NCI-H345 treated with DMSO at 0.1 percent for 48 hours (cell line): ENCODE measurements around the gene DMAP1.
A peak's percentile ranks its signal among the peaks of the same experiment; 100 is the strongest.
"Not testable (repeated sequence)": the region's sequence is repeated elsewhere in the genome, so short reads cannot be mapped to it uniquely, and the experiment has no call there.

Source experiments
- DNase-seq: peaks from one replicate; lab custom pipeline; 2025; ENCODE audit not compliant: unreplicated experiment; lab: John Stamatoyannopoulos, UW

DMAP1 gene, protein sequence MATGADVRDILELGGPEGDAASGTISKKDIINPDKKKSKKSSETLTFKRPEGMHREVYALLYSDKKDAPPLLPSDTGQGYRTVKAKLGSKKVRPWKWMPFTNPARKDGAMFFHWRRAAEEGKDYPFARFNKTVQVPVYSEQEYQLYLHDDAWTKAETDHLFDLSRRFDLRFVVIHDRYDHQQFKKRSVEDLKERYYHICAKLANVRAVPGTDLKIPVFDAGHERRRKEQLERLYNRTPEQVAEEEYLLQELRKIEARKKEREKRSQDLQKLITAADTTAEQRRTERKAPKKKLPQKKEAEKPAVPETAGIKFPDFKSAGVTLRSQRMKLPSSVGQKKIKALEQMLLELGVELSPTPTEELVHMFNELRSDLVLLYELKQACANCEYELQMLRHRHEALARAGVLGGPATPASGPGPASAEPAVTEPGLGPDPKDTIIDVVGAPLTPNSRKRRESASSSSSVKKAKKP

GRCh38 chr1:44213222-44214112, at the start of gene DMAP1:
Gene DMAP1 (plus strand): TSS chr1:44213471. CDS start chr1:44213754, 283 bp downstream.
- peak; percentile 81 for DNase-seq

DNA sequence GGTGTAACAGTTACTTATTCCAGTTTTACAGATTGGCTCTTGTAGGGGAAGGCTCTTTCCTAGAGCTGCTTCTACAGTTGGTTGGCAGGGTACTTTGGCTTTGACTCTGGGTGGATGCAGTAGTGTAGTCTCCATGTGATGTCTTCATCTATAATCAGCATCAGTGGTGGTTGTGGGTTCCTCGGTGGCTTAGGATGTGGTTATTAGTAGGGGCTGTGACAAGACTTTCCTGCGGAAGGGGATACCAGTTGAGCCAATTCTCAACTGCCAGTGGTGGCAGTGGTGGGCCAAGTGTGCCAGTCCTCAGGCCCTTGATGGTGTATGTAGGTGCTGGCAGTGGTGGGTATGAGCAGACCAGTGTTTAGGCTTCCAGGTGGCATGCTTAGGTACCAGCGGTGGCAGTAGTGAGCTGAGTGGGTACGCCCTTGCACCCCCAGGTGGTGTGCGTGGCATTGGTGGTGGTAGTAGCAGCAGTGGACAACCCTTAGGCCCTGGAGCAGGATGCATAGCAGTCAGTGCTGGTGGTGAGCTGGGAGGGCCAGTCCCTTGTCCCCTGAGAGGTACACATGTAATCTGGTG, 44.7 kb upstream of the DMAP1 start:
- no peak for DNase-seq

DNA sequence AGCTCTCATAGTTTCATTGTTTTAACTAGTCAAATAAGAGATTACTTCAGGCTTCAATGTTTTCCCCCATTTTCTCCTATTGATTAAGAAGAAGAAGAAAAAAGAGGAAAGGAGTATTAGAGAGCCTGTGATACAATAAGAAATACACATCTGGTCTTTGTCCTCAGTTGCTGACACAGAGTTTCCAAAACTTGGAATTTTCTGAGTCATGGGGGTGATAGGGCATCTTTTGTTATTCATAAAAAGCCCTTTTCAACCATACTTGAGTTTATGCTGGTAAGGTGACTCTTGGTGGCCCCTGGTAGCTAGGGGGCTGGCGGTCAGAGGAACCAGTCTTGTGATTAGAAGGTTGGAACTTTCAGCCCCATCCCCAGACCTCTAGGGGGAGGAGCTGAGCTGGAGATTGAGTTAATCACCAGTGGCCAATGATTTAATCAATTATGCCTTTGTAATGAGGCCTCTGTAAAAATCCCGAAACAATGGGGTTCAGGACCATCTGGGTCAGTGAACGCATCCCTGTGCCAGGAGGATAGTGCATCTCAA, 42.9 kb upstream of the DMAP1 start:
- no peak for DNase-seq

DNA sequence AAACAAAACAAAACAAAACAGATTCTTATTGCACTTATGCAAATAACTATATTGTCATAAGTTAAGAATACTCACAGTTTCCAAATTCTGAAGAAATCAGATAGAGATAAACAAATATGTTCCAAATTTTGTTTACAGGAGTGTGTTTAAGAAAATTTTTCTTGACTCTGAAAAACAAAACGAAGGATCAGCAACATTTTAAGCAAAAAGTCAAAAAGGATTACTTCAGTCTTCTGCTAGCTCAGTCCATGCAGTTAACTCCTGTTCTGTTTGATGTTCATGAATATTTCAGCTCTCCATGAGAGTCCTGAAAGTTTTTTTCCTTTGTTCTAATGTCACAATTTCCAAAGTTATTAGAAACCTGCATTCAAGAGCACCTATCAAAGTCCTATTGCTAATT, 38.6 kb upstream of the DMAP1 start:
- no peak for DNase-seq

- no peak for DNase-seq
Observed at GRCh38 chr1:44200336-44200735, 12.9 kb upstream of the DMAP1 start.

- DNase-seq: not testable (repeated sequence)
Observed at GRCh38 chr1:44206545-44206944, 6.7 kb upstream of the DMAP1 start.

- no peak for DNase-seq
Observed at GRCh38 chr1:44208226-44208625, 5.0 kb upstream of the DMAP1 start.

GRCh38 chr1:44210595-44210994, 2.7 kb upstream of the DMAP1 start:
- no peak for DNase-seq

DNA sequence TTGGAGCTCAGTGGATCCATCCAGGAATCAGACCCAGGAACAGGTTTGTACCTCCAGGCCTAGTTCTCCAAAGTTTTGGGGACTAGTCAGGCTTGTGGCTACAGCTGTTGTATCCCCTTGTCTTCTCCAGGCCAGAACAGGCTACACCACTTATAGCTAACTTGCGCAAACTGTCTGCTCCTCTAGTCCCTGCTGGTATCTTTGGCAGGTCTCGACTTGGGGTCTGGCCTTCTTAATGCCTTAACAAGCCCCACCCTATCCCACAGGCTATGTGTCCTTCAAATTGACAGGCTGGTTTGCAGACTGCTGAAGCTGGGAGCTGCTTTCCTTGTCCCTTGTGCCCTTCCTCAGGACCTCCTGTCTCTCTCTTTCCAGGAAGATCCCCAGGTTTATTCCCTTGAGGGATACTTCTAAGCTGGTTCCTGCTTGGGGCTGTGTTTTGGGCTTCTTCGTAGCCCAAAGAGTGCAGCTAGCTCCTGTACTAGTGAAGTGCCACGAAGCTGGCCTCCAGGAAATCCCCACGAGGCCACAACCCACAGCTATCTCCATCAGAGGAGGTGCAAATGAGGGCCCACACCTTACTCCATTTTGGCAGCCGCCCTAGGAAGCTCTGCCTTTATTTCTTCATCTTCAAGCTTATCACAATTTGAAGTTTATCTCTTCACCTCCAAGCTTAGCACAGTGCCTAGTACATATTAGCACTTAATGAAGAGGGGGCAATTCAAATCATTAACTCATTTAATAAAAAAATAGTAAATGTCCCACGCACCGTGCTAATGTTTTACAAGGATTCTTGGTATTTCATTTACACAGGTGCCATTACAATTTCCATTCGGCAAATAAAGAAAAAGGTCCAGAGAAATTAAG, 683 bp upstream of the DMAP1 start:
- DNase-seq: no peak

GRCh38 chr1:44217809-44218410, 4.6 kb downstream of the DMAP1 start:
- peak; percentile 39 for DNase-seq

- DNase-seq: no peak
Observed at GRCh38 chr1:44218503-44219300, 5.4 kb downstream of the DMAP1 start.

DNA sequence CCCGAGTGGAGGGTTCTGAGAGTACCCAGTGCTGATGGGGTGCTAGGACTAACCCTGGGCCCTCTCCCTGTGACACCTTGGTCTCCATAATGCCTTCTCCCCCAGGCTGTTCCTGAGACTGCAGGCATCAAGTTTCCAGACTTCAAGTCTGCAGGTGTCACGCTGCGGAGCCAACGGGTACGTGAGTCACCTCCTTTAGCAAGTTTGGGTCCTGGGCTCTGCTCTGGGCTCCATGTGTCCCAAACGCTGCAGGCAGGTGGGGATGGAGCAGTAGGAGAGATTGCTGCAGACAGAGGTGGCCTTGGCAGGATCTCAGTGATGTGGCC, 6.0 kb downstream of the DMAP1 start:
- no peak for DNase-seq

DNA sequence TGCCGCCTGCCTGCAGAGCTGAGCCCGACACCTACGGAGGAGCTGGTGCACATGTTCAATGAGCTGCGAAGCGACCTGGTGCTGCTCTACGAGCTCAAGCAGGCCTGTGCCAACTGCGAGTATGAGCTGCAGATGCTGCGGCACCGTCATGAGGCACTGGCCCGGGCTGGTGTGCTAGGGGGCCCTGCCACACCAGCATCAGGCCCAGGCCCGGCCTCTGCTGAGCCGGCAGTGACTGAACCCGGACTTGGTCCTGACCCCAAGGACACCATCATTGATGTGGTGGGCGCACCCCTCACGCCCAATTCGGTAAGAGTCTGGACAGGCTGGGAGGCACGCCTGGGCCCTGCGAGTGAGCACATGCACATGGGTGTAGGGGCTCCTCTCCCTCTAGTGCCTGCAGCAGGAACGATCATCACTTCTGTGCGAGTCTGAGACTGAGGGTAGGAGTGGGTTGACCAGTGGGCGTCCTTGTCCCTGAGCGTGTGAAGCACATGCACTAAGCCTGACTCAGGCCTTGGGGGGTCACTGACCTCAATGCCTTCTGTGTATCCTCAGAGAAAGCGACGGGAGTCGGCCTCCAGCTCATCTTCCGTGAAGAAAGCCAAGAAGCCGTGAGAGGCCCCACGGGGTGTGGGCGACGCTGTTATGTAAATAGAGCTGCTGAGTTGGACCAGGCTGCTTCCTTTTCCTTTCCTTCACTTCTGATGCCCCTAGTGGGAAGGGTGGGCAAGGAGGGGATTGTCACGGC, 6.9 kb downstream of the DMAP1 start:
- no peak for DNase-seq

DNA sequence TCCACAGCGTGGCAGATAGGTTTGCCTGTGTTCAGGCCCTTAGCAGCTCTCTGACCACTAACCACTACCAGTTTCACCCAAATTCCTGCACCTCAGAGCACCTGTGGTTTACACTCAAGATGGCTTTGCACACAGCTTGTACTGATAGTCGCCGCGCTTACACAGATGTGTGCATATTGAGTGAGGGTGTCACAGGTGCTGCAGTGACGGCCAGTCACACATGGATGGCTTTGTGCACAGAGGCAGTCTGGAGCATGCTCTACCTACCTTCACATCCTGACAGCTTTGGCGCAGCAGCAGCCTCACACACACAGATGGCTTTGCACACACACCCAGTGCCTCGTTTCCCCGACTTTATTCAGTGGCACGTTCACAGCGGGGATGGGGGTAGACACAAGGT, 7.5 kb downstream of the DMAP1 start:
- DNase-seq: no peak

DNA sequence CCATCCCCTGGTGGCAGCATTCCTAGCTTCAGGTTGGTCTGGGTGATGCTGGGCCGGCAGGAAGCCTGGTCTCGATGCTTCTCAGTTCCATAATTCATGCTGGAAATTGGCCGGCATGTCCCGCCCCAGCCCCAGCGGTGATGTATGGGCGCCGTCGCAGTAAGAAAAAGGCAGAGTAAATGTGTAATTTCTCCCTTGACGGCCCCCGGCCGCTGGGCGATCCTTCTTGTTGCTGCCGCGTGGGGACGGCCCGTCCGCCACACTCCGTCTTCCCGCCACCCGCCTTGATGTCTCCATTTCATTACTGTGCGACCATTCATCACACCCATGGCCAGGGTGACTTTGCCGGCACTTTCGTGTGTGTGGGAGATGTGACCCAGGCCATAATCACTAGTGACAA, 8.5 kb downstream of the DMAP1 start:
- DNase-seq: no peak

DNA sequence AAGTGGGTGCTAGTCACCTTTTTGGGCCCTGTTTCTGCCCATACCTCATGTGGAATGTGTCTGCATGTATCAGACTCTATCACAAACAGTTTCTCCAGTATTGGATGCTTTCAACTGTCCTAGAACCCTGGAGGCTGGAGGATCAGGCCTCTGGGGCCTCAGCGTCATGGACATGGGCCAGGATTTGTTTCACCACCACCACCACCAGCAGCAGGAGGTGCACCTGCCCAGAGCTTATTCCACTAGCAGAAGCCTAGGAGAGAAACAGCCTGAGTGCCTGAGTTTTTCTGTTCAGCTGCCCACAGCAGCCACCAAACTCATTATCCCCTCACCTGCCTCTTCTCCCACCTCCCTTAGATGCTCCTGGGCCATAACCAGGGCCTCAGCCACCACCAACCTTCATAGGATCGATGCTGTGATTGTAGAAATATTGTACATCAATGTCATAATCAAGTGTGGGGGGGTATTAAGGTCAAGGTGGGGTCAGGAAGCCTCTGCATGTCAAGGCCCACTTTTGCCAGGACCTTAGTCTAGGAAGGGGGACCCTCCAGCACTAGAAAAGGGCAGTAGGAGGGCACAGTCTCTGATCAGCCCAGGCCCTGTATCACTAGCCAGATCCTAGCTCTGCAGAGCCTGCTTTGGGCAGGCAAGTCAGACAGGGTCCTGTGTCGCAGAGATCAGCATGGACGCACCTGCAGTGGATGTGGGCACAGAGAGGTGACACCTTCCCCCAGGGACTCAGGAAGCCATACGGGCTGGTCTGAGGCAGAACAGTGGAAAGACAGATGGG, 9.3 kb downstream of the DMAP1 start:
- DNase-seq: no peak

- DNase-seq: no peak
Observed at GRCh38 chr1:44223187-44223610, 9.9 kb downstream of the DMAP1 start.

- no peak for DNase-seq
Observed at GRCh38 chr1:44225761-44226160, 12.5 kb downstream of the DMAP1 start.
